H7 (cell line): ENCODE data around the gene POU3F3. TPM values are rescaled to one million over a fixed set of nuclear protein-coding genes. Genes with fewer than 3 reads are reported as not detected.

Source experiments
- DNase-seq: peaks from one replicate; pipeline ENCODE4 v3.0.0; 2012
- H3K27me3 ChIP-seq: 2 replicates; pipeline ENCODE4 v1.6.0; 2011; ENCODE audit warnings: mild to moderate bottlenecking, low read length; ENCODE audit not compliant: control insufficient read depth, insufficient read depth
- H3K36me3 ChIP-seq: replicated peaks from 2 replicates; pipeline ENCODE4 v1.5.1; 2011; ENCODE audit warnings: low read length; ENCODE audit not compliant: control insufficient read depth, insufficient read depth
- H3K4me3 ChIP-seq: 2 replicates; pipeline ENCODE4 v1.5.1; 2011; ENCODE audit warnings: low read depth, mild to moderate bottlenecking, control low read depth, low read length, moderate library complexity; ENCODE audit not compliant: insufficient read depth
- total RNA-seq: library from RNA; depleted of rRNA; stranded (reverse); fragments of >200 nt; shearing (Covaris generic); gene quantifications from 2 replicates; pipeline ENCODE4 v1.2.3, GENCODE V29; 2014

The POU3F3 gene
- total RNA-seq, 1 experiment from 2014 or later: not detected

DNA sequence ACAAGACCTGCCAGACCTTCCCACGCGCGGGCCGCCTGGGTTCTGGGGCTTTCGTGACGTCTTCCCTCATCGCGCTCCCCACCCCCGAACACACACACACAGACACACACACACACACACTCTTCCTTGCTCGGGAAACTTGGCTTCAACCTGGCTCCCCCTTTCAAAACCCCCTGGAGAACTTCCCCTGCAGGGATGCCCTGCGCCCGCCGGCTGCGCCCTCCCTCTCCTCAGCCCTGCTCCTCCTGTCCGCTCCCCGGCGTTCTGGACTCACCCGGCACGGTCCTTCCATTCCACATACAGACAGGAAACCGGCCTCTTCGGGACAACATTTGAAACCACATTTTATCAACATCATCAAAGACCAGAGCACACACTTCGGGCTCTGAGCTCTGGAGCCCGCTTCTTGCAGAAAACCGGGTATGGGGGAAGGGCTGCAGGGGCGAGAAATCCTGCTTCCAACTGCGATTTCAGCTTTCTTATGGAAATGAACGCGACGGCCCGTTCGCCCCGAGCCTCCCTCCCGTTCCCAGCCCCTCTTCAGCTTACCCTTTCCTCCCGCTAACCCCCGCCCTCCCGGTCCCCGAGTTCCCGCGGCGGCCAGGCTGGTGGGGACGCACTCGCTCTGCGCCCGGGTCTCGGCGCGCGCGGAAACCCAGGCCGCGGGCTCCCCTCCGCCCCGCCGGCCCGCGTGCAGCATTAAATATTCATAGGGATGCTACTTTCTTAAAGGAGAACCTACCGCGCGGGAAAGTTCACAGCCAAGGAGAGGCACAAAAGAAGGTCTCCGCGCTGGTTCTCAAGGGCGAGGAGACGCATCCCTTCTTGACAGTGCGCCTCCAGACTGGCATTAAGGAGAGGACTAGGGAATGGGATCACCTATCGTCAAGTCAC lies 18.3 kb downstream of the POU3F3 start:
- no peaks in the 10 kb centered on the region for H3K36me3 ChIP-seq
- H3K27me3 ChIP-seq: peaks cover 84% of the 10 kb centered on the region
- peak; percentile 95 for DNase-seq
- H3K4me3 ChIP-seq: peak overlapping the region; percentile 59

DNA sequence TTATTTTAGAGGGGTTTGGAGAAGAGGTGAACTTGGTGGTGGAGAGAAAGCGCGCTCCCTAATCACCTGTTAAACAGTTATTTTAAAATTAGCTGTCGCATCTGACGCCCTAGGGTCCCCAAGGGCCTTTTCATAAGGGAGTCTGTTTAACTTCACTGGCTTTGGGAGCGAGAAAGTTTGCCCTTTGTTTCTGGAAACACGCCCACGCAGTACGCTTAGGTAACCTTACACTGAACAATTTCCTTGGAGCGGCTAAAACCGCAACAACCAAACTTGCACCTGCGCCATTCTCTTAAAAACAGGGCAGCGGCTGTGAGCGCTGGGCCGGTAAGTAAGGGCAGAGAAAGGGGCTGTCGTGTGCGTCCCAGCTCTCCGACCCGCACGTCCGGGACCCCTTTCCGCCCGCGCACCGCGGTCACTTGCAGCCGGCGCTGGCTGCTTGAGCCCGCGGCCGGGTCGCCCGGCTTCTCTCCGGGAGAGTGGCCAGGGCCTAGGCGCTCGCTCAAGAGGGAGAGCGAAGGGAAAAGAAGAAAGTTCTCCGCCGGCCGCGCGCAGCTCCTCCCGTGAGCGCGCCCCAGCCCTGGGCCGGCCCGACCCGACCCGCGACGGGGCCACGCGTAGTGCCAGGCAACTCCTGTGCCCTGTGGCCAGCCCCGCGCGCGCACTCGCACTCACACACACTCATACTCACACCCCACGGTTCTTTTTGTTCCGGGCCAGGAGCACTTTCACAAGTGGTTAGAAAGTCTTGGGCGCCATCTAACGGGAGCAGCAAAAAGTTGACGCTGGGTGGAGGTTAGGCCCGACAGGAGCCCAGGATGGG lies 19.2 kb downstream of the POU3F3 start:
- Histone ChIP-seq H3K4me3 (peak overlapping the region; percentile 59), H3K27me3 (peaks cover 75% of the 10 kb centered on the region), H3K36me3 (no peaks in the 10 kb centered on the region)
- DNase-seq: peak; percentile 93

DNA sequence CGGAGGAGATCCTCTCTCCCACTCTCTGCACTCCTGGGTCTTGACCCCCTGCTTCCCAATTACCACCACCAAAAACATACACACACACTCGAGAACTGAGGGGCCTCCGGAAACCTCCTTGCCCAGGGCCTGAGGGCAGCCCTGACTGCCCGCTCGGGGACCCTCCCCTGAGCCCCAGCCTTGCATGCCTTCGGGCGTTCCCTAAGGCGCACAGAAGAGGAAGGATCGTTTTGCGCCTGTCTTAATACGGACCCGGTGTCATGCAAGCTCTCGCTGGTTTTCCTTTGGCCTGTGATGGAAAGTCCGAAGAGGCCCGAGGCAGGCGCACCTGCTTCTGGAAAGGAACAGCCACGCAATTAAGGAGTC lies 19.8 kb downstream of the POU3F3 start:
- H3K27me3 ChIP-seq: peaks cover 69% of the 10 kb centered on the region

DNA sequence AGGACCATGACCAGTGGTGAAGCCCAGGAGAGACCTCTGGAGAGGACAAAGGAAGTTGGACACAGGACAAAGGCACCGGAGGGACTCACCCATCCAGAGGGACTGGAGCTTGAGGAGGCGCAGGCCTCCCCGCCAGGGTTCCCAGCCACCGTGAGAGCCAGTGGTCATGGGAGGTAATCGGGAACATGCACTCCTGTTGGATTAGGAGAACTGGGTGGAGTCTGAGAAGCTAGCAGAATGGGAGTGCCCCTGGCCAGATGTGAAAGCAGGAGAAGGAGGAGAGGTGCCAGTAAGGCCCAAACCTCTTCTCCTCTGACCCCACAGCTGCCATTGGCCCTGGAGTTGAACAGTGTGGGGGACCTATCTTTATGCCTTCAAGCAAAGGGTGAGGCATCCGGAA lies 20.3 kb downstream of the POU3F3 start:
- peaks cover 64% of the 10 kb centered on the region for H3K27me3 ChIP-seq
- DNase-seq: no peak
- H3K4me3 ChIP-seq: no peak overlapping the region
- no peaks in the 10 kb centered on the region for H3K36me3 ChIP-seq

More for the DNA sequence above, 19.8 kb downstream of the POU3F3 start:
- no peak for DNase-seq
- Histone ChIP-seq H3K36me3 (no peaks in the 10 kb centered on the region), H3K4me3 (peak overlapping the region; percentile 59; the same call in 1 of the 2 replicates)

DNA sequence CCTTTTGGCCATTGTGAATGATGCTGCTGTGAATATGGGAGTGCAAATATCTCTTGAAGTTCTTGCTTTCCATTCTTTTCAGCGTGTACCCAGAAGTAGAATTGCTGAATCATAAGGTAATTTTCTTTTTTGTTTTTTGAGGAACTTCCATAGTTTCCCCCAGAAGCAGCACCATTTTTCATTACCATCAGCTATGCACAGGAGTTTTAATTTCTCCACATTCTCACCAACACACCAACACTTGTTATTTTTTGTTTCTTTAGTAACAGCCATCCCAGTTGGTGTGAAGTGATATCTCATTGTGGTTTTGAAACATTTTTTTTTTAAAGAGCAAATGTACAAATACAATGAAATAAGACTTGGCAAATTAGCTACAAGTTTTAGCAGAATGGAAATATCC lies 21.3 kb downstream of the POU3F3 start:
- Histone ChIP-seq H3K27me3 (peaks cover 56% of the 10 kb centered on the region), H3K4me3 (no peak overlapping the region), H3K36me3 (no peaks in the 10 kb centered on the region)
- no peak for DNase-seq

DNA sequence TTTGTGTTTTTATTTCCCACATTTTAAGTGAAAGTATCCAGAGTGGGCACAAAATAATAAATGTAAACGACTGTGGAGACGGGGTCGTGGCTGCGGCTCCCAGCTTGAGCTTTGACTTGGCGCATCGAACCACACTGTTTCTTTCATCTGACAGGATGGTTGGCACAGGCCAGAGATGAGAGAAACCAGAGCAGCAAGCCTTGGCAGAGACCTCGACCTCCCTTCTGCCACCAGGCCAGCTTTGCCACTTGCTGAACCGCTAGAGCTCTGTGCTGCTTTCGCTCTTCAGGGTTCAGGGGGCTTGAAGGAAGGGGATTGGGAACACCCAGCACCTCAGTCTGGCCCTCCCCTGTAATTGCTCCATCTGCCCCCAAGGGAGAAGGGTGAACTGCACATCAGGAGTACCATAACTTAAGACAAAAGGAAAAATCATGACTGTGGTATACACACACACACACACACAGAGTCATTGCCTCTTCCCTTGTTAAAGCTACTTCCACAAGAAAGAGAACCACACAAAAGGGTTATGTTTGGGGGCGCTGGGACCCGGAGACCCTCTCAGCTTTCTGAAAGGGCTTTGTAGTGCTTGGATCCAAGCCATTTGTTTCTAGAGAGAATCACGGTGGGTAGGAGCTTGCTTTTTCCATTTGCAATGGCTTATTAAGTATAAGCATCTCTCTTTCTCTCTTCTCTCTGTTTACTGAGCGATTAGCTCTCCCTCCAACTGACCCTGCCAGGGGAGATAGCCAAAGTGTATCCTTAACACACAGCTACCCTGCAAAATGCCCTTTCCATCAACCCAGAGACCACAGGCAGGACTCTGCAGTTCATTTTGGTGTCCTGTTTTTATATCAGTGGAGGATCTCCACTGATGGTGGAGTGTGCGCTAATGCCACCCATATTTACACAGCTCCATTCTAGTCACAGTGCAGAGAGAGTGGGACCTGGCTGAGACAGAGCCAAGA lies 23.0 kb downstream of the POU3F3 start:
- Histone ChIP-seq H3K4me3 (no peak overlapping the region), H3K36me3 (no peaks in the 10 kb centered on the region), H3K27me3 (peaks cover 43% of the 10 kb centered on the region)
- DNase-seq: no peak

DNA sequence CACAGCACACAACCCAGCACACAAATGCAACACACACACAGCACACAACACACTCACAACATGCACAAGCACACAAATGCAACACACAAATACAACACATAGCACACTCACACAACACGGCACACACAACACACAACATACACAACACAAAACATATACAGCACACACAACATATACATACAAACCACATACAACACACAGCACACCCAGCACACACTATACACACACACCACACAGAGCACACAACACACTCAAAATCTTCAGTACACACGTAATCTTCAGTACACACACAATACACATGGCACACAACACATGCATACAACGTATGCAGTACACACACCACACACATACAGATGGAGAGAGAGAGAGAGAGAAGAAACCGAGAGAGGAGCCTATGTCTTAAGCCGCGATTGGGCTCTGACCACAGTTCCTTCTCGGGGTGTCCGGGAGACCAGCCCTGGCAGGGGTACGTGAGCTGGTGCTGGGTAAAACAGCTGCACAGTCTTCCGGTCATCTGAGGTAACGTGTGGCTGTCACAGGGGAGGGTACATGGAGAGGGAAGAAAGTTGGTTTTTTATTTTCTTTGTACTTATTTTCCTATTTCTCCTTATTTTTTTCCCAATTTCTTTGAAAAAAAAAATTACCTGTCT lies 25.1 kb downstream of the POU3F3 start:
- peaks cover 27% of the 10 kb centered on the region for H3K27me3 ChIP-seq
- no peak for DNase-seq
- no peak overlapping the region for H3K4me3 ChIP-seq
- H3K36me3 ChIP-seq: no peaks in the 10 kb centered on the region

DNA sequence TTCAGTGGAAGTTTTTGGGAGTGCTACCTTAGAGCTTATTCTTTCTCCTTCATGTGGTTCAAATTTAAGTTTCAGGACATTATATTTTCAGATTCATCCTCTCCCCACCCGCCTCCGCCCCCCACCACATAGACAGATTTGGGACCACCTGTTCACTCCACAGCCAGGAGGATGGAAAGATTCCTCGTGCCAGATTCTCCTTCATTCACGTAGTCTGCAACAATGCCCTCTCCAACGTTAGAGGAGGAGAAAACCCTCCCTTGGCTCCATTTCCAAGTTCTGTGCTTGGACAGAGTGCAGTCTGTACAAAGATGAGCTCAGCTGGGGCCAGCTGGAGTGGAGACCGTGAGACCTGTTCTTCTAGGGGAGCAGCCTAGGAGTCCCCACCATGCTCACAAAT lies 26.2 kb downstream of the POU3F3 start:
- no peak for DNase-seq
- no peaks in the 10 kb centered on the region for H3K36me3 ChIP-seq
- no peak overlapping the region for H3K4me3 ChIP-seq
- peaks cover 16% of the 10 kb centered on the region for H3K27me3 ChIP-seq

DNA sequence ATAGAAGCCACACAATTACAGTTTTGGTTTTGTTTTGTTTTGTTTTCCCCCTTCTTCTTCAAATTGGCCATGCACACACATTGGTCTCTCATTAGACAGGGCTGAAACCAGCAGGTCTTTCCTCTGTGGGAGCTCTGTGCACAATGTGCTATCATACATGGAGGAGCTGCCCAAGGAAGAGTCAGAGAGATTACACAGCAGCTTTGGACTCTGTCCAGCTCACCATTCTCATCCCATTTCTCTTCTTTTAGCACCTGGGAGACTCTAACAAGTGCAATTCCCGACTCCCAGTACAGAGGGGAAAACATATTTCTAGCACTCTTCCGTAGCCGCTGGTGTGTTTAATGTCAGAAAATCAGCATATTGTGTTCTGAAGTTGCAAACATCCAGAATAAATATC lies 29.4 kb downstream of the POU3F3 start:
- Histone ChIP-seq H3K27me3 (peaks cover 6% of the 10 kb centered on the region), H3K4me3 (no peak overlapping the region)

DNA sequence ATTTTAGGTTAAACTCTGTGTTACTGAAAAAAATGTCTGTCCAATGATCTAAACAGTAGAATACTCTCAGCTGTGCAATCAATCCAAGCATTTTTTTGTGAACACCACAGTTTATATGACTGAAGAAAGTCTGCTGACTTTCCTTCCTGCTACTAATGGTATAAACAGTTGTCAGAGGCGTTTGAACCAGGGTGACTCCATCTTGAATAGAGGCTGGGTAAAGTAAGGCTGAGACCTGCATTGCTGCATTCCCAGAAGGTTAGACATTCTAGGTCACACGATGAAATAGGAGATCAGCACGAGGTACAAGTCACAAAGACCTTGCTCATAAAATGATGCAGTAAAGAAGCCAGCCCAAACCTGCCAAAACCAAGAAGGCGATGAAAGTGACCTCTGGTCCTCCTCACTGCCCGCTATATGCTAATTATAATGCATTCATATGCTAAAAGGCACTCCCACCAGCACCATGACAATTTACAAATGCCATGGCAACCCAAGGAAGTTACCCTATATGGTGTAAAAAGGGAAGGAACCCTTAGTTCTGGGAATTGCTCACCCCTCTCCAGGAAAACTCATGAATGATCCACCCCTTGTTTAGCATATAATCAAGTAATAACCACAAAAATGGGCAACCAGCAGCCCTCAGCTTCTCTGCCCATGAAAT lies 31.3 kb downstream of the POU3F3 start:
- Histone ChIP-seq H3K27me3 (peaks cover 3% of the 10 kb centered on the region), H3K4me3 (no peak overlapping the region), H3K36me3 (no peaks in the 10 kb centered on the region)
- DNase-seq: no peak

More for the DNA sequence above, 29.4 kb downstream of the POU3F3 start:
- no peak for DNase-seq
- H3K36me3 ChIP-seq: no peaks in the 10 kb centered on the region

DNA sequence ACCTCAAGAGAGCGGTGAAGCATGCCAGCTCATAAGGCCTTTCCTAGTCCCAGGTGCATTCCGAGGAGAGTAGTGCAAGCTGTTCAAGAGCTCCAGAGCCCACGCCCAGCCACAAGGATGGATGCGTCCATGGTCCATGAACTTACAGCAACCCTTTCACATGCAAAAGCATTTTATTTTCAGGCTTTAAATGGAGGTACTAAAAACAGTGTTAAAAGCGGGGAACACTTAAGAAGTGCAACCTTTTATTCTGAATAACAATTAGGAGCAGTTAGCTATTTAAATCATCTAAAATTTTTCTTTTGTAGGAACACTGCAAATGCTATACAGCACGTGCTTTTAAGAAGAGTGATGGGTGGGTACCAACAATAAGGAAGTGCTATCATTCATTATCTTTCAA lies 33.8 kb downstream of the POU3F3 start:
- no peaks in the 10 kb centered on the region; the same call in 1 of the 2 replicates for H3K27me3 ChIP-seq
- no peak for DNase-seq
- no peaks in the 10 kb centered on the region for H3K36me3 ChIP-seq
- no peak overlapping the region for H3K4me3 ChIP-seq

DNA sequence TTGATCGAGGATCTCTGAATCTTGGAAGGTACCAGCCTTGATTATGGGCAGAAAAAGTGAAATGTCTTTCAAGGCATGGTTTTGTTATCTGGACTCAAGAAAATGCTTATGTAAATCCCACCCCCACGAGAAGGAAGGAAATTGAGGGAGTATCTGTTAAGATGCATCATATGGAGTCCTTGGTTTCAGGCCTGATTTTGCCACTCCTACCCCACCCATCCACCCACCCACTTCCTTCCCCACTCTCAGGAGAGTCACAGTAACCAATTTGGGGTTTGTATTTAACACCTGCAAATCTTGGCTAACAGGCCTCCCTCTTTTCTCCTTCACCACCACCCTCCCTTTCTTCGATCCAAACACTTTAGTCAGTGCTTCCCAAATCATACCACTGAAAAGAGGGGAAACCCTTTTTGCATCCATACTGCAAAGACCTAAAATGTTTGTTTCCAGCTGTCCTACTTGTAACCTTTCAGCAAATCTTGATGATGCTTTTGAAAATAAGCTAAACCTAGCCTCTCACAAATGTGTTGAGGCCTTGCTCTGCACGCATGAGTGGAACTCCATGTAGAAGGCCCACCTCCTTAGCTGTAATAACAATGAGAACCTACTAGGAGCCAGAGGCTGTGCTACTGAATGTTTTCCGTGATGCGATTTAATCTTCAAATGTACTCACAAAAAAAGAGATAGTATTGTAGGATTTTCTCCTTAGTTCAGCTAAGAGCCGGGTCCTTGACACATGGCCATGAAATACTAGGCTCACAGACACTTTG lies 34.8 kb downstream of the POU3F3 start:
- Histone ChIP-seq H3K36me3 (no peaks in the 10 kb centered on the region), H3K4me3 (no peak overlapping the region), H3K27me3 (no peaks in the 10 kb centered on the region; the same call in 1 of the 2 replicates)
- no peak for DNase-seq
